ENCODE data around the gene TGDS. TPM values are rescaled to one million over a fixed set of nuclear protein-coding genes. Genes with fewer than 3 reads are reported as not detected.
"Not testable (repeated sequence)": the region's sequence is repeated elsewhere in the genome, so short reads cannot be mapped to it uniquely, and the experiment has no call there.

Gene TGDS
- 10 to 100 TPM; 18.2 to 24.4 TPM for total RNA-seq

GRCh38 chr13:94595950-94596574 lies at the start of gene TGDS:
Gene TGDS, minus strand, starts transcription at chr13:94596152. Its CDS starts 16 bp downstream, at chr13:94596136.
- ATAC-seq (replicated peaks), result peak; percentile 97

DNA sequence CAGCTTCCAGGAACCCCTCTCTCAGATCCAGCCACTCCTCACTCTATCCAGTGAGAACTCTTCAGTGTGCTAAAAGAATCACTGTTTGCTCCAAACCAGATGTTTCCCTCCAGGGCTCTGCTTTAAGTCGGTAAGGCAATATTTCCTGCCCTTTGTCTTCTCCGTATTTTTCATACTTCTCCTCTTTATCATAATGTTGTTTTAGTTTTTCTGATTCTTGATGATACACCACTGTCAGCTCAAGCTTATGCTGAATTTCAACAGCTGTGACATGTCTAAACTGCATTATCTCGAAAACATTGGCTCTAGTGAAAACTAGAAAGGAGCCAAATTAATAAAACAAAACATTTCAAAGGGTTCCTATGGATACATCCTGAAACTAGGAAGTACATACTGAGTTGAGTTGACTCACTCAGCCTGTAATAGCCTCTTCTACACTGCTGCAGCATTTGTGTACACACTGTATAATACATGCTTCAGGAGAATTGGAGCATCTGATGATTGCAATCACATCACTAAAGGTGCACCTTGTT lies 45.5 kb upstream of the TGDS start:
- Mint-ChIP-seq H3K9me3 (no peaks in the 10 kb centered on the region), H3K36me3 (ENCODE audit: low read depth) (no peaks in the 10 kb centered on the region), H3K4me1 (no peaks in the 10 kb centered on the region), H3K27me3 (no peaks in the 10 kb centered on the region), H3K4me3 (no peak overlapping the region), H3K27ac (no peak overlapping the region)
- no peak for ATAC-seq (replicated peaks)

More at GRCh38 chr13:94595950-94596574, at the start of gene TGDS:
- Mint-ChIP-seq H3K27ac (peak within 1 kb of the TSS; percentile 92), H3K36me3 (ENCODE audit: low read depth) (peaks cover 52% of the 10 kb centered on the region), H3K27me3 (no peaks in the 10 kb centered on the region), H3K4me1 (peaks cover 18% of the 10 kb centered on the region), H3K4me3 (peak within 1 kb of the TSS; percentile 92), H3K9me3 (peaks cover 4% of the 10 kb centered on the region)

DNA sequence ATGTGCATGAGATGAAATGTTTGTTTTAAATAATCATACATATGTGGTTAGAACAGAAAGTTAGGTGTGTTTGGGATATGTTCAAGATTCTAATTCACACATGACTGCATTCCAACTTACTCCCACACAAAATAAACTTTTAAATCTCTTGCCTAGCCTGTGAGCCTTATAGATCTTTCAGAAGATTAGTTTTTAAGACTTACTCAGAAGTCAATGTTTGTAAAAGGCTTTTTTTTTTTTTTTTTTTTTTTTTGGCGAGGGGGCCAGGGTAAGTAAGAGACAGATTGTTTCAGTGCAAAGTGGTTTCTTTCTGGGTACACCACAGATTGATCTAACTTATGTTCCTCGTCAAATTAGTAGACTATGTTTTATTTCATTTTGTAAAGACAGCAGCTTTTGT lies 44.8 kb upstream of the TGDS start:
- H3K4me3 Mint-ChIP-seq, result no peak overlapping the region
- H3K36me3 Mint-ChIP-seq (ENCODE audit: low read depth), result no peaks in the 10 kb centered on the region
- no peaks in the 10 kb centered on the region for H3K9me3 Mint-ChIP-seq
- ATAC-seq (replicated peaks), result no peak
- no peaks in the 10 kb centered on the region for H3K27me3 Mint-ChIP-seq
- H3K27ac Mint-ChIP-seq, result no peak overlapping the region
- H3K4me1 Mint-ChIP-seq, result peaks cover 5% of the 10 kb centered on the region

- H3K27ac Mint-ChIP-seq; ATAC-seq (replicated peaks); H3K4me3 Mint-ChIP-seq; H3K27me3 Mint-ChIP-seq; H3K9me3 Mint-ChIP-seq; H3K4me1 Mint-ChIP-seq: not testable (repeated sequence)
- H3K36me3 Mint-ChIP-seq (ENCODE audit: low read depth), result peaks cover 17% of the 10 kb centered on the region
Observed at GRCh38 chr13:94637677-94638076, 41.7 kb upstream of the TGDS start.

DNA sequence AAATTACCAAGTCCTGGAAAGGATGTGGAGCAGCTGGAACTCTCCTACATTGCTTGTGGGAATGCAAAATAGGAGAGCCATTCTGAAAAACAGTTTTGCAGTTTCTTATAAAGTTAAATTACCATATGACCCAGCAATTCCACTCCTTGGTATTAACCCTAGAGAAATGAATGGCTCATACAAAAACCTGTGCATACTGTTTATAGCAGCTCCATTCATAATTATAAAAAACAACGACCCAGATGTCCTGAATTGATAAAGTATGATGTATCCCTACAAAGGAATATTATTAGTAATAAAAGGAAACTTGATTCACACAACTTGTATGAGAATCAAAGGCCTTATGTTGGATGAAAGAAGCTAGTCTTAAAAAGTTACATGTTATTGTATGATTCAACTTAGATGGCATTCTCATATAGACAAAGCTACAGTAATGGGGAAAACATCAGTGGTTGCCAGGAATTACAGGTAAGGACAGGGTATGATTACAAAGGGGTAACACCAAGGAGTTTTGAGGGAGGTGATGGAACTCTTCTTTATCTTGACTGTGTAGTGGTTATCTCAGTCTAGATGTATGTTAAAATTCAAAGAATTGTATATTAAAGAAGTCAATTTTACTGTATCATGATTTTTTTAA lies 41.1 kb upstream of the TGDS start:
- peaks cover 5% of the 10 kb centered on the region for H3K4me1 Mint-ChIP-seq
- peak; percentile 75 for ATAC-seq (replicated peaks)
- H3K27me3 Mint-ChIP-seq, result no peaks in the 10 kb centered on the region
- no peaks in the 10 kb centered on the region for H3K9me3 Mint-ChIP-seq
- no peak overlapping the region for H3K4me3 Mint-ChIP-seq
- H3K36me3 Mint-ChIP-seq (ENCODE audit: low read depth), result peaks cover 22% of the 10 kb centered on the region
- no peak overlapping the region for H3K27ac Mint-ChIP-seq

- not testable (repeated sequence) for H3K4me1 Mint-ChIP-seq, H3K27ac Mint-ChIP-seq
- ATAC-seq (replicated peaks), result peak; percentile 85
Observed at GRCh38 chr13:94636096-94636495, 40.1 kb upstream of the TGDS start.

DNA sequence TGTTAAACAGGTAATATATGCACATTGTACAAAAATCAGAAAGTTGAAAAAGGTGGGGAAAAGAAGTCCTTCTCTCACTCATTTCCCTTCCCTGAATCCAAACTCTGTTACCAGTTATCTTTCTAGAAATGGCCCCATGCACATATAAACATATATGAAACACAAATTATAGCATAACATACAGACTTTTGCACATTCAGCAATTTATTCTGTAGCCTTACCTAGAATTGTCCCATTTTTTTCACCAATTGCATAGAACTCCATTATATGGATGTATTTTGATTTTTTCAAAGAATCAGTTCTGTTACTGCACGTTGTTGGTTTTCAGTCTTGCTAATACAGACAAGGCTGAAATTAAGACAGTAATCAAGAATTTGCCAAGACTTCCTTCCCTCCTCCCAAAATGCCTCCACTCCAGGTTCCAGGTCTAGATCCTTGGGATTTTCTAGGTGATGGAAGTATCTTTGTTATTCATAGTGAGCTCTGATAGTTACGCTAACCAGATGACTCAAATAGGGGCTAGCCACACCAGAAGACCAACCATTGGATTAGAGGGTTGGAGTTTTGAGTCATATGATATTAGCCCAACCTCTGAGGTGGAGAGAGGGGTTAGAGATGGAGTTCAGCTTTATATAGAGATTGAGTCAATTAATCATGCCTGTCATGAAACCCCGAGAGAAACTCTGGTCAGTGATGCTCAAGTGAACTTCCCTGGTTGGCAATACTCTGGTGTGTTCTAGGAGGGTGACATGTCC lies 36.5 kb upstream of the TGDS start:
- H3K27me3 Mint-ChIP-seq, result no peaks in the 10 kb centered on the region
- ATAC-seq (replicated peaks), result peak; percentile 27
- peaks cover 54% of the 10 kb centered on the region for H3K36me3 Mint-ChIP-seq (ENCODE audit: low read depth)
- no peak overlapping the region for H3K27ac Mint-ChIP-seq
- H3K9me3 Mint-ChIP-seq, result no peaks in the 10 kb centered on the region
- H3K4me1 Mint-ChIP-seq, result peaks cover 5% of the 10 kb centered on the region
- no peak overlapping the region for H3K4me3 Mint-ChIP-seq

More at GRCh38 chr13:94636096-94636495, 40.1 kb upstream of the TGDS start:
- not testable (repeated sequence) for H3K9me3 Mint-ChIP-seq, H3K27me3 Mint-ChIP-seq, H3K4me3 Mint-ChIP-seq
- peaks cover 22% of the 10 kb centered on the region for H3K36me3 Mint-ChIP-seq (ENCODE audit: low read depth)

DNA sequence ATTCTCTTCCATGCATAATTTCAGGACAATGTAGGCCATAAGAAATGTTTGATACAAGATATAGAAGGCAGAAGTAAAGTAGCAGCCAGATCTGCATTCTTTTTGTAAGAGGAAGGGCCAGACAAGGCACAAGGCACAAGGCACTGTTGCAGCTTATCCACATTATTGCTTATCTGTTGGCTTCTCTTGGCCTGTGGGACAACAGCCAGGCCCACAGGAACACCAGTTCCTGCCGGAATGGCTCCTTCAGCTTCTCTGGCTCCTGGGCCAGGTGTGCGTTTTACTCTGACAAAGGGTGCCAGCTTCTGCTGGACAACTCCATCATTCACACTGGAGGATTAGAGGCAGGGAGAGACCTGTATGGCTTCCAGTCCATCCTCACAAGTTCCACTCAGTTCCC lies 34.9 kb upstream of the TGDS start:
- Mint-ChIP-seq H3K9me3 (no peaks in the 10 kb centered on the region), H3K36me3 (ENCODE audit: low read depth) (peaks cover 64% of the 10 kb centered on the region), H3K27me3 (no peaks in the 10 kb centered on the region), H3K4me3 (no peak overlapping the region), H3K4me1 (no peaks in the 10 kb centered on the region), H3K27ac (no peak overlapping the region)
- ATAC-seq (replicated peaks), result no peak

DNA sequence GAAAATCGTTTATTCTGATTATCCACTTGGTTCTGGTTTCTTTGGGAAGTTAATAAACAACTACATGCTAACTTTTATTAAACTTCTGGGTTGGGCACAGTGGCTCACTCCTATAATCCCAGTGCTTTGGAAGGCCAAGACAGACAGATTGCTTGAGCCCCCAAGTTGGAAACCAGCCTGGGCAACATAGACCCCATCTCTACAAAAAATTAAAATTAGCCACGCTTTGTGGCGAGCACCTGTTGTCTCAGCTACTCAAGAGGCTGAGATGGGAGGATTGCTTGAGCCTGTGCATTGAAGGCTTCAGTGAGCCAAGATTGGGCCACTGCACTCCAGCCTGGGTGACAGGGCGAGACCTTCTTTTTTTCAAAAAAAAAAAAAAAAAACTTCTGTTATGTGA lies 27.4 kb upstream of the TGDS start:
- Mint-ChIP-seq H3K4me1 (no peaks in the 10 kb centered on the region), H3K4me3 (no peak overlapping the region), H3K27ac (no peak overlapping the region), H3K9me3 (no peaks in the 10 kb centered on the region), H3K27me3 (no peaks in the 10 kb centered on the region), H3K36me3 (ENCODE audit: low read depth) (peaks cover 92% of the 10 kb centered on the region)
- no peak for ATAC-seq (replicated peaks)

DNA sequence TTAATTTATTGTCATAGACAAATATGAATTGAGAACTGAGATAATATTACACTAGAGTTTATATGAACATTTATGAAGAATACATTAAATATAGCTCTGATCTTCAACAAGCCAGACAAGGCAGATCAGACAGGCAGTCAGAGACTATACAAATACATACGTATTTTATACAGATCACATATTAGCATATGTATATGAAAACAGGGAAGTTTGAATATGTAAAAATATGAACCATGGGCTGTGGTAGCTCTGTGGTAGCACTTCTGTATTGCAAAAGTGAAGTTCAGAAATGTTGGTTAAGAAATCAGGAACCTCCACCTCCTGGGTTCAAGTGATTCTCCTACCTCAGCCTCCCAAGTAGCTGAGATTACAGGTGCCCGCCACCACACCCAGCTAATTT lies 26.4 kb upstream of the TGDS start:
- no peaks in the 10 kb centered on the region for H3K27me3 Mint-ChIP-seq
- no peaks in the 10 kb centered on the region for H3K4me1 Mint-ChIP-seq
- no peak overlapping the region for H3K4me3 Mint-ChIP-seq
- peaks cover 91% of the 10 kb centered on the region for H3K36me3 Mint-ChIP-seq (ENCODE audit: low read depth)
- no peaks in the 10 kb centered on the region for H3K9me3 Mint-ChIP-seq
- ATAC-seq (replicated peaks), result no peak
- no peak overlapping the region for H3K27ac Mint-ChIP-seq

- Mint-ChIP-seq H3K4me3 (no peak overlapping the region), H3K27me3 (no peaks in the 10 kb centered on the region), H3K36me3 (ENCODE audit: low read depth) (peaks cover 75% of the 10 kb centered on the region), H3K27ac (no peak overlapping the region), H3K9me3 (no peaks in the 10 kb centered on the region), H3K4me1 (no peaks in the 10 kb centered on the region)
- ATAC-seq (replicated peaks), result peak; percentile 34
Observed at GRCh38 chr13:94620286-94620896, 24.4 kb upstream of the TGDS start.

DNA sequence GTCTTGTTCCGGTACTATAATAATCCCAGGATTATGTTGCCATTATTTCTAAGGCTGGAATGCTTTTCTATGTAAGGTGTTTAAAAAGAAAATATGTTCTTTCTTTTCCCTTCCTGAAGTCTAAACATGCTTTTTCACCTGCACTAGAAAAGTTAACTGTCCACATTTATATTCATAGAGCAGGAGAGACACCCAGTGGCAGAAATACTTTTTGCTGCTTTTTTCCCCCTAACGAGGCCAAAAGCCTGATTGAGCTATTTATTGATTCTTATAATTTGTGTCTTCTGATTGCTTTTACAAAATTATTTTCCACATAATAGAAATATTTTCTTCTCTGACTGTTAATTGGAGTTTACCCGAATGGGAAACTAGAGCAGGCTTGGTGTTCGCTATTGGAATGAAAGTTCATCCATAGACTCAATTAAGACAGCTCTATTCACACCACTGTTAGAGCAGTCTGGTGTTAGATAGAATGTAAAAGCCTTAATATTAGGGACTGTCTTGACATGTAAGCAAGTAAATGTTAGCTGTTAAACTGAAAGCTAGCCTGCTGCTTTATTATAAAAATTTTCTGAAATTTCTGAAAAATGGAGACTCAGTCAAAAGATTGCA lies 21.5 kb upstream of the TGDS start:
- peaks cover 5% of the 10 kb centered on the region for H3K4me1 Mint-ChIP-seq
- H3K27ac Mint-ChIP-seq, result no peak overlapping the region
- ATAC-seq (replicated peaks), result no peak
- no peak overlapping the region for H3K4me3 Mint-ChIP-seq
- H3K9me3 Mint-ChIP-seq, result no peaks in the 10 kb centered on the region
- no peaks in the 10 kb centered on the region for H3K27me3 Mint-ChIP-seq
- H3K36me3 Mint-ChIP-seq (ENCODE audit: low read depth), result peaks cover 69% of the 10 kb centered on the region

DNA sequence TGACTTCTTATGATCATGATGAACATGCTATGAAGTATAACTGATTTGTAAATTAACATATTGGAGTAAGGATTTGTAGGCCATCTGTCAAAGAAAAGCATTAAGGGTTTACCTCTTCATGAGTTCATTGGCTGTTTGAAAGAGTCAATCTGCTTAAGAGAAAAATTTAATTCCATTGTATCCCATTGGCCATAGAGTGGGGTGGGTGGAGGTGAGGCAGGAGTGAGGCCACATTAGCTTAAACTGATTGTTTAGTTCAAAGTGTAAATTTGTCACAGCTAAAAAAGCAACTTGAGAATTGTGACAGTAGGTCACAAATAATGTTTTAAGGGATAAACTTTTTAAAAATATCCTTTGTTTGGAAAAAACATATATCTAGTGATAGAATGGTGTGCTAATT lies 17.1 kb upstream of the TGDS start:
- Mint-ChIP-seq H3K36me3 (ENCODE audit: low read depth) (peaks cover 64% of the 10 kb centered on the region), H3K9me3 (no peaks in the 10 kb centered on the region), H3K4me1 (peaks cover 5% of the 10 kb centered on the region), H3K4me3 (no peak overlapping the region), H3K27me3 (no peaks in the 10 kb centered on the region), H3K27ac (no peak overlapping the region)
- no peak for ATAC-seq (replicated peaks)

GRCh38 chr13:94612050-94612449 lies 16.1 kb upstream of the TGDS start:
- Mint-ChIP-seq H3K27ac (no peak overlapping the region), H3K9me3 (no peaks in the 10 kb centered on the region), H3K36me3 (ENCODE audit: low read depth) (peaks cover 72% of the 10 kb centered on the region), H3K27me3 (no peaks in the 10 kb centered on the region), H3K4me1 (peaks cover 14% of the 10 kb centered on the region), H3K4me3 (no peak overlapping the region)
- ATAC-seq (replicated peaks), result no peak

All from activated T-helper 17 cell treated with anti-CD3 and anti-CD28 coated beads, Interleukin-2, amount 50 U/mL, for 72 hours (primary cell).